Measurements from ENCODE around the gene SIAE.
A peak's percentile ranks its signal among the peaks of the same experiment; 100 is the strongest.

SIAE gene

GRCh38 chr11:124648610-124649009 lies 24.9 kb downstream of the SIAE start:
- no peak overlapping the region for H2BK15ac ChIP-seq (replicated peaks; ENCODE audit: low read depth)
- no peak overlapping the region for H2AK5ac ChIP-seq (ENCODE audit: low read length)
- H3K79me1 ChIP-seq (ENCODE audit: low read length): no peaks in the 10 kb centered on the region
- H3K27me3 ChIP-seq (ENCODE audit: insufficient read depth, low read length, poor library complexity): no peaks in the 10 kb centered on the region
- no peak overlapping the region for H3K9ac ChIP-seq (ENCODE audit: low read length)
- WGBS (ENCODE audit: extremely low coverage, insufficient coverage, low lambda C conversion rate): no CpG with 5 or more reads among the region's 6 CpGs
- H3K18ac ChIP-seq (ENCODE audit: low read length): no peak overlapping the region
- H3K36me3 ChIP-seq (ENCODE audit: control insufficient read depth, insufficient read depth, low read length): no peaks in the 10 kb centered on the region
- H4K5ac ChIP-seq (ENCODE audit: low read length): no peak overlapping the region
- no peak overlapping the region for H4K8ac ChIP-seq (ENCODE audit: low read depth, low read length)
- no peaks in the 10 kb centered on the region for H3K79me2 ChIP-seq (ENCODE audit: control insufficient read depth, insufficient read depth, low read length)
- DNase-seq: no peak
- no peak overlapping the region for H3K4me3 ChIP-seq (ENCODE audit: low read length)
- no peak overlapping the region for H3K4me2 ChIP-seq (ENCODE audit: low read length)
- peaks cover 3% of the 10 kb centered on the region for H3K4me1 ChIP-seq (ENCODE audit: control insufficient read depth, low read depth, low read length)
- H3K56ac ChIP-seq (ENCODE audit: low read length): no peak overlapping the region
- H3K4ac ChIP-seq (ENCODE audit: low read depth, low read length): no peak overlapping the region
- H3K23ac ChIP-seq (ENCODE audit: low read length): no peak overlapping the region
- no peak overlapping the region for H2BK120ac ChIP-seq (ENCODE audit: low read depth, low read length)
- no peak overlapping the region for H2BK5ac ChIP-seq (ENCODE audit: low read length)
- no peak overlapping the region for H3K27ac ChIP-seq (ENCODE audit: low read depth, low read length)

DNA sequence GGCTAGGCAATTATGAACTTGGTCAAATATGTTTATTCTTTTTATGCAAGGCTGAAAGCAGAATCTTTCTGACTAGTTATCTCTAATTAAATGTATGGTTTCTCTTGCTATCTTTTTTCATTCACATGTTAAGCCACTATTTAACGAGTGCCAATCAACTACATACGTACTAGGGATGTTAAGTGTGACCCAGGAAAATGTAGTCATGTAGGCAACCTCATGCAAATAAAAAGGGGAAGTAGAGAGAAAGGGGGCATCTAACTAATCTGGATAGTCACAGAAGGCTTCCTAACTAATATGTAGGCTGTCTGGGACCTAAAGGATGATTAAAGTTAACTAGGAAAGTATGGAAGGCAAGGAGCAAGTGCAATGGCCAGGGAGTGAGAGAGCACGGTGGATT lies 27.4 kb downstream of the SIAE start:
- Histone ChIP-seq H3K27ac (ENCODE audit: low read depth, low read length) (no peak overlapping the region), H4K8ac (ENCODE audit: low read depth, low read length) (no peak overlapping the region), H3K79me1 (ENCODE audit: low read length) (no peaks in the 10 kb centered on the region), H3K4ac (ENCODE audit: low read depth, low read length) (no peak overlapping the region), H3K18ac (ENCODE audit: low read length) (no peak overlapping the region), H3K79me2 (ENCODE audit: control insufficient read depth, insufficient read depth, low read length) (no peaks in the 10 kb centered on the region), H3K56ac (ENCODE audit: low read length) (no peak overlapping the region), H2BK15ac (replicated peaks; ENCODE audit: low read depth) (no peak overlapping the region), H3K4me2 (ENCODE audit: low read length) (no peak overlapping the region), H3K23ac (ENCODE audit: low read length) (no peak overlapping the region), H4K5ac (ENCODE audit: low read length) (no peak overlapping the region), H3K9ac (ENCODE audit: low read length) (no peak overlapping the region), H2AK5ac (ENCODE audit: low read length) (no peak overlapping the region), H2BK5ac (ENCODE audit: low read length) (no peak overlapping the region), H3K4me3 (ENCODE audit: low read length) (no peak overlapping the region), H3K27me3 (ENCODE audit: insufficient read depth, low read length, poor library complexity) (no peaks in the 10 kb centered on the region), H3K4me1 (ENCODE audit: control insufficient read depth, low read depth, low read length) (peaks cover 3% of the 10 kb centered on the region), H2BK120ac (ENCODE audit: low read depth, low read length) (no peak overlapping the region), H3K36me3 (ENCODE audit: control insufficient read depth, insufficient read depth, low read length) (no peaks in the 10 kb centered on the region)
- no peak for DNase-seq
- WGBS (ENCODE audit: extremely low coverage, insufficient coverage, low lambda C conversion rate): no CpG with 5 or more reads among the region's 3 CpGs

- Histone ChIP-seq H3K4me2 (ENCODE audit: low read length) (peak overlapping the region; percentile 47), H2BK5ac (ENCODE audit: low read length) (no peak overlapping the region), H3K79me2 (ENCODE audit: control insufficient read depth, insufficient read depth, low read length) (no peaks in the 10 kb centered on the region), H3K4me3 (ENCODE audit: low read length) (no peak overlapping the region), H3K4me1 (ENCODE audit: control insufficient read depth, low read depth, low read length) (peaks cover 3% of the 10 kb centered on the region), H3K56ac (ENCODE audit: low read length) (no peak overlapping the region), H2AK5ac (ENCODE audit: low read length) (no peak overlapping the region), H2BK15ac (replicated peaks; ENCODE audit: low read depth) (no peak overlapping the region), H3K23ac (ENCODE audit: low read length) (no peak overlapping the region), H3K36me3 (ENCODE audit: control insufficient read depth, insufficient read depth, low read length) (no peaks in the 10 kb centered on the region), H3K27me3 (ENCODE audit: insufficient read depth, low read length, poor library complexity) (no peaks in the 10 kb centered on the region), H3K27ac (ENCODE audit: low read depth, low read length) (no peak overlapping the region), H2BK120ac (ENCODE audit: low read depth, low read length) (no peak overlapping the region), H3K79me1 (ENCODE audit: low read length) (no peaks in the 10 kb centered on the region), H4K8ac (ENCODE audit: low read depth, low read length) (no peak overlapping the region), H4K5ac (ENCODE audit: low read length) (no peak overlapping the region), H3K18ac (ENCODE audit: low read length) (no peak overlapping the region), H3K9ac (ENCODE audit: low read length) (no peak overlapping the region), H3K4ac (ENCODE audit: low read depth, low read length) (no peak overlapping the region)
- WGBS (ENCODE audit: extremely low coverage, insufficient coverage, low lambda C conversion rate): no CpG with 5 or more reads among the region's 16 CpGs
- peak; percentile 83 for DNase-seq
These were observed 28.9 kb downstream of the SIAE start for GRCh38 chr11:124644426-124645280.

GRCh38 chr11:124643605-124644425 lies 29.7 kb downstream of the SIAE start:
- H2AK5ac ChIP-seq (ENCODE audit: low read length): no peak overlapping the region
- H3K4me3 ChIP-seq (ENCODE audit: low read length): no peak overlapping the region
- H2BK5ac ChIP-seq (ENCODE audit: low read length): no peak overlapping the region
- H3K23ac ChIP-seq (ENCODE audit: low read length): no peak overlapping the region
- no peak overlapping the region for H4K5ac ChIP-seq (ENCODE audit: low read length)
- H3K79me2 ChIP-seq (ENCODE audit: control insufficient read depth, insufficient read depth, low read length): no peaks in the 10 kb centered on the region
- no peak overlapping the region for H3K9ac ChIP-seq (ENCODE audit: low read length)
- no peak overlapping the region for H4K8ac ChIP-seq (ENCODE audit: low read depth, low read length)
- H3K79me1 ChIP-seq (ENCODE audit: low read length): no peaks in the 10 kb centered on the region
- no peaks in the 10 kb centered on the region for H3K36me3 ChIP-seq (ENCODE audit: control insufficient read depth, insufficient read depth, low read length)
- H2BK15ac ChIP-seq (replicated peaks; ENCODE audit: low read depth): no peak overlapping the region
- WGBS (ENCODE audit: extremely low coverage, insufficient coverage, low lambda C conversion rate): no CpG with 5 or more reads among the region's 3 CpGs
- DNase-seq: no peak
- no peak overlapping the region for H3K4me2 ChIP-seq (ENCODE audit: low read length)
- no peak overlapping the region for H2BK120ac ChIP-seq (ENCODE audit: low read depth, low read length)
- H3K27me3 ChIP-seq (ENCODE audit: insufficient read depth, low read length, poor library complexity): no peaks in the 10 kb centered on the region
- H3K27ac ChIP-seq (ENCODE audit: low read depth, low read length): no peak overlapping the region
- H3K56ac ChIP-seq (ENCODE audit: low read length): no peak overlapping the region
- peaks cover 3% of the 10 kb centered on the region for H3K4me1 ChIP-seq (ENCODE audit: control insufficient read depth, low read depth, low read length)
- no peak overlapping the region for H3K18ac ChIP-seq (ENCODE audit: low read length)
- no peak overlapping the region for H3K4ac ChIP-seq (ENCODE audit: low read depth, low read length)

DNA sequence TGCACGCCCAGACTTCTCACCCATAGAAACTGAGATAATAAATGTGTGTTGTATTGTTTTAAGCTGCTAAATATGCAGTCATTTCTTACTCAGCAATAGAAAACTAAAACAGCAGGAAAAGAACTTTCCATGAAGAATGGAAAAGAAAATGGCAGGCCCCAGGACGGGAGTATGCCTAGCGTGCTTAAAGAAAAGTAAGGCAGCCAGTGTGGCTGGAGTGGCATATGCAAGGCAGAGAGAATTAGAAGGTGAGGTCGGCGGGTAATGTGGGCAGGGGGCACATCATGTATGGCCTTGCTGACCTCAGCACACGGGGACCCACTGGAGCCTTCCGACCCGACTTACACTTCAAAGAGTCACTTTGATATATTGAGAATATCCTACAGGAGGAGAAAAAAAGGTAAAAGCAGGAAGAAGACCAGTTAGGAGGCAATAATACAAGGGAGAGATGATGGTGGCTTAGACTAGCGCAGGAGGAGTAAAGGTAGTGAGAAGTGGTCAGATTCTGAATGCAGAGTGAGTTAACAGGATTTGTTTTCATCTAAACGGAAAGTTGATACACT lies 30.4 kb downstream of the SIAE start:
- Histone ChIP-seq H2BK15ac (replicated peaks; ENCODE audit: low read depth) (no peak overlapping the region), H3K27ac (ENCODE audit: low read depth, low read length) (no peak overlapping the region), H3K23ac (ENCODE audit: low read length) (no peak overlapping the region), H3K79me2 (ENCODE audit: control insufficient read depth, insufficient read depth, low read length) (no peaks in the 10 kb centered on the region), H3K4me2 (ENCODE audit: low read length) (no peak overlapping the region), H3K36me3 (ENCODE audit: control insufficient read depth, insufficient read depth, low read length) (no peaks in the 10 kb centered on the region), H3K18ac (ENCODE audit: low read length) (no peak overlapping the region), H3K4me1 (ENCODE audit: control insufficient read depth, low read depth, low read length) (peaks cover 3% of the 10 kb centered on the region), H3K4me3 (ENCODE audit: low read length) (no peak overlapping the region), H4K8ac (ENCODE audit: low read depth, low read length) (no peak overlapping the region), H3K56ac (ENCODE audit: low read length) (no peak overlapping the region), H3K27me3 (ENCODE audit: insufficient read depth, low read length, poor library complexity) (no peaks in the 10 kb centered on the region), H2BK120ac (ENCODE audit: low read depth, low read length) (no peak overlapping the region), H4K5ac (ENCODE audit: low read length) (no peak overlapping the region), H2BK5ac (ENCODE audit: low read length) (no peak overlapping the region), H2AK5ac (ENCODE audit: low read length) (no peak overlapping the region), H3K4ac (ENCODE audit: low read depth, low read length) (no peak overlapping the region), H3K9ac (ENCODE audit: low read length) (no peak overlapping the region), H3K79me1 (ENCODE audit: low read length) (no peaks in the 10 kb centered on the region)
- WGBS (ENCODE audit: extremely low coverage, insufficient coverage, low lambda C conversion rate): no CpG with 5 or more reads among the region's 10 CpGs
- DNase-seq: no peak
